ENCODE data around the gene CDC123.

- TF ChIP-seq, protein P1, sequence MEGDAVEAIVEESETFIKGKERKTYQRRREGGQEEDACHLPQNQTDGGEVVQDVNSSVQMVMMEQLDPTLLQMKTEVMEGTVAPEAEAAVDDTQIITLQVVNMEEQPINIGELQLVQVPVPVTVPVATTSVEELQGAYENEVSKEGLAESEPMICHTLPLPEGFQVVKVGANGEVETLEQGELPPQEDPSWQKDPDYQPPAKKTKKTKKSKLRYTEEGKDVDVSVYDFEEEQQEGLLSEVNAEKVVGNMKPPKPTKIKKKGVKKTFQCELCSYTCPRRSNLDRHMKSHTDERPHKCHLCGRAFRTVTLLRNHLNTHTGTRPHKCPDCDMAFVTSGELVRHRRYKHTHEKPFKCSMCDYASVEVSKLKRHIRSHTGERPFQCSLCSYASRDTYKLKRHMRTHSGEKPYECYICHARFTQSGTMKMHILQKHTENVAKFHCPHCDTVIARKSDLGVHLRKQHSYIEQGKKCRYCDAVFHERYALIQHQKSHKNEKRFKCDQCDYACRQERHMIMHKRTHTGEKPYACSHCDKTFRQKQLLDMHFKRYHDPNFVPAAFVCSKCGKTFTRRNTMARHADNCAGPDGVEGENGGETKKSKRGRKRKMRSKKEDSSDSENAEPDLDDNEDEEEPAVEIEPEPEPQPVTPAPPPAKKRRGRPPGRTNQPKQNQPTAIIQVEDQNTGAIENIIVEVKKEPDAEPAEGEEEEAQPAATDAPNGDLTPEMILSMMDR (IDR thresholded peaks at IDR 0.05): peak; percentile 55 to 65
- TF ChIP-seq POLR2AphosphoS5 (IDR thresholded peaks at IDR 0.05) (no peak), POLR2A (IDR thresholded peaks at IDR 0.05) (no peak)
Observed at GRCh38 chr10:12214763-12215218, 18.8 kb downstream of the CDC123 start.

Measured in suprapubic skin (tissue), 4 donors.